HCT116 (cell line): ENCODE results near the gene FFAR3. TPM values are rescaled to one million over a fixed set of nuclear protein-coding genes. Genes with fewer than 3 reads are reported as not detected.

Source experiments
- ATAC-seq: fragments of 200-7000 bp; cut with Tn5 transposase; 2 replicates; pipeline ENCODE4 v1.9.1; 2020; ENCODE audit warnings: mild to moderate bottlenecking, moderate library complexity
- BruUV-seq: library from RNA; stranded (reverse); fragments of 400-500 nt; replicated peaks from 2 replicates; lab custom pipeline; 2021; lab: Mats Ljungman, UMichigan
- CTCF ChIA-PET: fragments of 300-600 bp; sonication (Branson Sonifier 250); formaldehyde crosslinking; loops from one replicate; lab custom pipeline; 2021; ENCODE audit warnings: antibody characterized with exemption; lab: Charles Lee
- POLR2A ChIA-PET: fragments of 300-600, 350-600 bp; sonication (Branson Sonifier 250); formaldehyde crosslinking; loops from one replicate; lab custom pipeline; 2021; ENCODE audit warnings: antibody characterized with exemption; lab: Charles Lee
- RAD21 ChIA-PET, 2 experiments: fragments of 300-600 bp; sonication (Branson Sonifier 250); formaldehyde crosslinking; loops; one replicate each; lab custom pipeline; 2023; ENCODE audit warnings: low total read pairs in 2 of 2; ENCODE audit not compliant: uncharacterized antibody in 2 of 2, unreplicated experiment in 2 of 2, low non-redundant PET in 1 of 2; lab: Charles Lee
- DNase-seq: peaks from one replicate; pipeline ENCODE4 v3.0.0-alpha.2; 2010; ENCODE audit warnings: low read depth, low spot score
- H2AFZ ChIP-seq: fragments of 200-600 bp; shearing (Covaris generic), sonication (generic); 2 replicates; pipeline ENCODE4 v1.6.1; 2017; ENCODE audit warnings: low read depth, mixed run types, mixed read lengths, antibody characterized with exemption, low read length; ENCODE audit not compliant: poor library complexity, severe bottlenecking
- H3K27ac ChIP-seq: 2 replicates; pipeline ENCODE4 v1.5.1; 2012; ENCODE audit warnings: low read depth, low read length
- H3K27me3 ChIP-seq: fragments of 200-600 bp; sonication (generic); 2 replicates; pipeline ENCODE4 v1.6.1; 2016; ENCODE audit warnings: mixed run types, low read length, mixed read lengths; ENCODE audit not compliant: insufficient read depth
- H3K36me3 ChIP-seq, 2 experiments: fragments of 200-500 bp in 1 of 2; fragments of 200-600 bp in 1 of 2; sonication (Bioruptor generic) in 1 of 2; sonication (generic) in 1 of 2; 2 replicates each; pipeline versions ENCODE4 v1.5.1 to v1.6.1; 2014 to 2016; ENCODE audit warnings: low read length in 2 of 2, inconsistent platforms in 1 of 2, mixed read lengths in 1 of 2, mixed run types in 1 of 2; ENCODE audit not compliant: insufficient read depth in 2 of 2, control insufficient read depth in 1 of 2
- H3K4me1 ChIP-seq, 2 experiments: fragments of 200-600 bp in 1 of 2; sonication (generic) in 1 of 2; 2 replicates each; pipeline versions ENCODE4 v1.5.1 to v1.6.1; 2012 to 2017; ENCODE audit warnings: low read length in 2 of 2, inconsistent platforms in 1 of 2, mild to moderate bottlenecking in 1 of 2, mixed read lengths in 1 of 2, mixed run types in 1 of 2, moderate library complexity in 1 of 2; ENCODE audit not compliant: insufficient read depth in 2 of 2, control insufficient read depth in 1 of 2
- H3K4me2 ChIP-seq: fragments of 200-600 bp; sonication (generic); 2 replicates; pipeline ENCODE4 v1.6.1; 2017; ENCODE audit warnings: mixed run types, low read length, mixed read lengths
- H3K4me3 ChIP-seq, 2 experiments: fragments of 200-600 bp in 1 of 2; sonication (generic) in 1 of 2; replicated peaks in 1 of 2; 2 replicates each; pipeline ENCODE4 v1.5.1; 2011 to 2016; ENCODE audit warnings: low read length in 2 of 2, control low read depth in 1 of 2, low read depth in 1 of 2, mild to moderate bottlenecking in 1 of 2, mixed read lengths in 1 of 2, mixed run types in 1 of 2
- H3K79me2 ChIP-seq: fragments of 200-600 bp; sonication (generic); 2 replicates; pipeline ENCODE4 v1.6.1; 2017; ENCODE audit warnings: mild to moderate bottlenecking, mixed run types, low read length, moderate library complexity, mixed read lengths; ENCODE audit not compliant: insufficient read depth
- H3K9ac ChIP-seq: fragments of 200-600 bp; sonication (generic); 2 replicates; pipeline ENCODE4 v1.6.1; 2016; ENCODE audit warnings: low read length, mixed read lengths
- H3K9me2 ChIP-seq: fragments of 200-600 bp; sonication (generic), shearing (Covaris generic); 2 replicates; pipeline ENCODE4 v1.6.1; 2017; ENCODE audit warnings: mixed run types, mild to moderate bottlenecking, moderate library complexity; ENCODE audit not compliant: insufficient read depth
- H3K9me3 ChIP-seq, 2 experiments: fragments of 200-500 bp in 1 of 2; fragments of 200-600 bp in 1 of 2; sonication (Bioruptor generic) in 1 of 2; sonication (generic) in 1 of 2; 2 replicates each; pipeline ENCODE4 v1.6.1; 2014 to 2017; ENCODE audit warnings: low read length in 2 of 2, mixed read lengths in 2 of 2, inconsistent platforms in 1 of 2, low read depth in 1 of 2, mild to moderate bottlenecking in 1 of 2, mixed run types in 1 of 2, moderate library complexity in 1 of 2; ENCODE audit not compliant: control insufficient read depth in 1 of 2, insufficient read depth in 1 of 2
- H4K20me1 ChIP-seq: fragments of 200-600 bp; sonication (generic), shearing (Covaris generic); 2 replicates; pipeline ENCODE4 v1.6.1; 2017; ENCODE audit warnings: mixed run types, mild to moderate bottlenecking, moderate library complexity; ENCODE audit not compliant: insufficient read depth
- CBX3 ChIP-seq: IDR thresholded peaks from 2 replicates; pipeline ENCODE4 v1.6.1; 2012; ENCODE audit warnings: low read depth
- CEBPB ChIP-seq: IDR thresholded peaks from 2 replicates; pipeline ENCODE4 v1.6.1; 2012; ENCODE audit warnings: low read depth
- EGR1 ChIP-seq: IDR thresholded peaks from 2 replicates; pipeline ENCODE4 v1.6.1; 2012; ENCODE audit warnings: low read depth
- EZH2phosphoT487 ChIP-seq: fragments of 200-600 bp; IDR thresholded peaks from 2 replicates; pipeline ENCODE4 v1.6.1; 2018; ENCODE audit warnings: antibody characterized with exemption, borderline replicate concordance
- FOSL1 ChIP-seq: IDR thresholded peaks from 2 replicates; pipeline ENCODE4 v1.6.1; 2012; ENCODE audit warnings: low read depth
- MAX ChIP-seq: IDR thresholded peaks from 2 replicates; pipeline ENCODE4 v1.6.1; 2012
- POLR2A ChIP-seq: IDR thresholded peaks from 2 replicates; pipeline ENCODE4 v1.7.0; 2011; ENCODE audit warnings: borderline replicate concordance; ENCODE audit not compliant: insufficient read depth, insufficient read length; ENCODE audit errors: extremely low read depth
- POLR2AphosphoS5 ChIP-seq: IDR thresholded peaks from 2 replicates; pipeline ENCODE4 v1.6.1; 2011; ENCODE audit warnings: mild to moderate bottlenecking, low read depth, low read length, moderate library complexity
- RAD21 ChIP-seq: IDR thresholded peaks from 2 replicates; pipeline ENCODE4 v1.6.1; 2012; ENCODE audit warnings: low read depth, mild to moderate bottlenecking
- REST ChIP-seq: IDR thresholded peaks from 2 replicates; pipeline ENCODE4 v1.6.1; 2012; ENCODE audit warnings: low read depth
- SIN3A ChIP-seq: IDR thresholded peaks from 2 replicates; pipeline ENCODE4 v1.6.1; 2012; ENCODE audit warnings: low read depth
- YY1 ChIP-seq: IDR thresholded peaks from 2 replicates; pipeline ENCODE4 v1.6.1; 2011; ENCODE audit warnings: low read length, low read depth, moderate library complexity, mild to moderate bottlenecking; ENCODE audit not compliant: insufficient replicate concordance; ENCODE audit errors: extremely low read depth
- intact Hi-C: fragments of 100-400 bp; cut with micrococcal nuclease; formaldehyde crosslinking; loops from 2 replicates; pipeline ENCODE4 v1.10.0; 2022
- total RNA-seq: library from RNA; stranded (reverse); gene quantifications from one replicate; pipeline ENCODE4 v1.2.1, GENCODE V29; 2021; ENCODE audit not compliant: unreplicated experiment

Gene FFAR3
- total RNA-seq, 1 experiment from 2014 or later, result not detected

- no peak overlapping the region for H3K4me3 ChIP-seq
- no peak overlapping the region for H3K4me2 ChIP-seq
- intact Hi-C loops, result no loop called here
- ChIA-PET CTCF (interaction anchor here (1.1 kb wide), 1 partner anchor 16 kb away, joined by 3 read pairs; no protein-coding TSS in a partner anchor), POLR2A (no interaction called here), RAD21 (no interaction called here)
- no peak for DNase-seq
- no peaks in the 10 kb centered on the region for H3K9me2 ChIP-seq
- H3K27me3 ChIP-seq, result no peaks in the 10 kb centered on the region
- no TSS peak for BruUV-seq
- no peaks in the 10 kb centered on the region for H3K9me3 ChIP-seq
- peaks cover 8 to 31% of the 10 kb centered on the region in 2 experiments; a peak in 3 of 4 replicates for H3K4me1 ChIP-seq
- no peak overlapping the region for H3K9ac ChIP-seq
- H2AFZ ChIP-seq, result no peak overlapping the region
- H3K36me3 ChIP-seq, result no peaks in the 10 kb centered on the region
- no peak for ATAC-seq
- no peak overlapping the region for H3K27ac ChIP-seq
- no peaks in the 10 kb centered on the region for H3K79me2 ChIP-seq
- no peaks in the 10 kb centered on the region for H4K20me1 ChIP-seq
- TF ChIP-seq EGR1, result no peak
- TF ChIP-seq MAX, result no peak
- no peak for TF ChIP-seq EZH2phosphoT487
- TF ChIP-seq YY1, result no peak
- TF ChIP-seq POLR2A, result no peak
- TF ChIP-seq POLR2AphosphoS5, result no peak
- TF ChIP-seq CEBPB, result no peak
- no peak for TF ChIP-seq SIN3A
- TF ChIP-seq RAD21, result no peak
- TF ChIP-seq REST, result no peak
- no peak for TF ChIP-seq FOSL1
- TF ChIP-seq CBX3, result no peak
- TF ChIP-seq, all 23 proteins: peak for 0
Observed at GRCh38 chr19:35311901-35312665, 46.2 kb upstream of the FFAR3 start.
